NOMO-1 treated with DMSO at 0.1 percent for 48 hours (cell line): ENCODE results near the gene FBXL15.

Experiments used
- DNase-seq: peaks from one replicate; lab custom pipeline; 2025; ENCODE audit not compliant: unreplicated experiment; lab: John Stamatoyannopoulos, UW

The FBXL15 gene

GRCh38 chr10:102424916-102425315 is 4.3 kb downstream of the FBXL15 start:
- DNase-seq, result no peak

GRCh38 chr10:102425444-102425843 is 4.8 kb downstream of the FBXL15 start:
- DNase-seq, result no peak

- no peak for DNase-seq
Observed at GRCh38 chr10:102426803-102427287, 6.2 kb downstream of the FBXL15 start.

- no peak for DNase-seq
Observed at GRCh38 chr10:102429468-102429867, 8.8 kb downstream of the FBXL15 start.

- DNase-seq, result no peak
Observed at GRCh38 chr10:102431452-102432124, 11.0 kb downstream of the FBXL15 start.

GRCh38 chr10:102432162-102432950 is 11.7 kb downstream of the FBXL15 start, which contains the start of gene CUEDC2:
Gene CUEDC2 (minus strand): TSS chr10:102432574. CDS start chr10:102425188, 7,386 bp downstream.
- DNase-seq, result peak; percentile 98

GRCh38 chr10:102433619-102434046 is 13.0 kb downstream of the FBXL15 start:
- peak; percentile 26 for DNase-seq

GRCh38 chr10:102434394-102435132 is 13.9 kb downstream of the FBXL15 start:
- no peak for DNase-seq

- DNase-seq, result no peak
Observed at GRCh38 chr10:102435133-102435497, 14.5 kb downstream of the FBXL15 start.

- DNase-seq, result no peak
Observed at GRCh38 chr10:102435529-102436233, 15.0 kb downstream of the FBXL15 start.

- DNase-seq, result no peak
Observed at GRCh38 chr10:102436312-102436711, 15.7 kb downstream of the FBXL15 start.

GRCh38 chr10:102437515-102437914 is 16.9 kb downstream of the FBXL15 start:
- no peak for DNase-seq

- no peak for DNase-seq
Observed at GRCh38 chr10:102438374-102438773, 17.7 kb downstream of the FBXL15 start.

GRCh38 chr10:102444851-102445250 is 24.2 kb downstream of the FBXL15 start:
- no peak for DNase-seq

- DNase-seq, result peak; percentile 71
Observed at GRCh38 chr10:102449321-102450123, 28.9 kb downstream of the FBXL15 start.

- no peak for DNase-seq
Observed at GRCh38 chr10:102450124-102450373, 29.4 kb downstream of the FBXL15 start.

- peak; percentile 83 for DNase-seq
Observed at GRCh38 chr10:102450374-102451104, 29.9 kb downstream of the FBXL15 start.

- DNase-seq, result no peak
Observed at GRCh38 chr10:102451105-102451969, 30.7 kb downstream of the FBXL15 start, which contains the start of gene C10orf95. Gene C10orf95 (minus strand): TSS chr10:102451543. CDS start chr10:102451093, 450 bp downstream.
